ENCODE measurements around the gene FKBP14. TPM values are rescaled to one million over a fixed set of nuclear protein-coding genes. Genes with fewer than 3 reads are reported as not detected.
"Not testable (repeated sequence)": the region's sequence is repeated elsewhere in the genome, so short reads cannot be mapped to it uniquely, and the experiment has no call there.

Gene FKBP14
- total RNA-seq, 2 donors from 2014 or later, result 9.6 to 22.7 TPM

DNA sequence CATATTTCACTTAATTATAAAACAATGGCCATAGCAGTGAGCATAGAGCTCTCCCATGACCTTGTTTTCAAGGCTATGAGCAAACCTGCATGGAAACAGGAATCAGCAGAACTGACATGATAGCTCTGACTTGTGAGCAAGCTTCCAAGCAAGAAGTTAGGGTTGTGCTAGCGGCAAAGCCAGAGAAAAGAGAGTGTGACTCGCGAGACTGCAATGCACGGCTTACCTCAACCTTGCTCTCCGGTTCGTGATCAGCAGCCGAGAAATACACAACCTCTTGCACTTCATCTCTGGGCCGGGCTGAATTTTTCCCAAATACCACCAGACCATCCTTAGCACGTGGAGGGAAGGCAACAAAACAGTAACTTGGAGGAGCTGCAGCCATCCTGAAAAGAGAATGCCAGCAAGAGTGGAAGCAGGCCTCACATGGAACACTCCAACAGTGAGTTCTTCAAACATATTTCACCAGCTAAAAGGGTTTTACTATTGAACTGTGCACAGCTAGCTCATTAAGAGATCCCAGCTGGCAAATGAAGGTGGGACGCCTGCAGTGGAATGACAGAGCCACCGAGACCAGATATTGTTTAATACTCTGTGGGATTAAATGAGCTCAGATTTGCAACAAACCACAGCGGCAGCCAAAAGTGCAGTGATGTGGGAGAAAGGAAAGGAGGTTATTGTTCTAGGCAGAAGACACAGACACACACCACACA is 57.7 kb downstream of the FKBP14 start:
- 93 to 94% methylated on average over 12 of the region's 12 CpGs for WGBS, 2 donors
- ATAC-seq (no peak), DNase-seq (no peak)
- Histone ChIP-seq H3K4me1 (peaks cover 14% of the 10 kb centered on the region), H3K36me3 (replicated peaks in 1 of 2; ENCODE audit: insufficient read depth in 1 of 2, low read depth in 2 of 2) (no peaks in the 10 kb centered on the region), H3K27ac (no peak overlapping the region), H3K9me3 (no peaks in the 10 kb centered on the region), H3K4me3 (no peak overlapping the region), H3K27me3 (no peaks in the 10 kb centered on the region)
- no peak for TF ChIP-seq POLR2A (IDR thresholded peaks at IDR 0.05)
- TF ChIP-seq, protein P1, sequence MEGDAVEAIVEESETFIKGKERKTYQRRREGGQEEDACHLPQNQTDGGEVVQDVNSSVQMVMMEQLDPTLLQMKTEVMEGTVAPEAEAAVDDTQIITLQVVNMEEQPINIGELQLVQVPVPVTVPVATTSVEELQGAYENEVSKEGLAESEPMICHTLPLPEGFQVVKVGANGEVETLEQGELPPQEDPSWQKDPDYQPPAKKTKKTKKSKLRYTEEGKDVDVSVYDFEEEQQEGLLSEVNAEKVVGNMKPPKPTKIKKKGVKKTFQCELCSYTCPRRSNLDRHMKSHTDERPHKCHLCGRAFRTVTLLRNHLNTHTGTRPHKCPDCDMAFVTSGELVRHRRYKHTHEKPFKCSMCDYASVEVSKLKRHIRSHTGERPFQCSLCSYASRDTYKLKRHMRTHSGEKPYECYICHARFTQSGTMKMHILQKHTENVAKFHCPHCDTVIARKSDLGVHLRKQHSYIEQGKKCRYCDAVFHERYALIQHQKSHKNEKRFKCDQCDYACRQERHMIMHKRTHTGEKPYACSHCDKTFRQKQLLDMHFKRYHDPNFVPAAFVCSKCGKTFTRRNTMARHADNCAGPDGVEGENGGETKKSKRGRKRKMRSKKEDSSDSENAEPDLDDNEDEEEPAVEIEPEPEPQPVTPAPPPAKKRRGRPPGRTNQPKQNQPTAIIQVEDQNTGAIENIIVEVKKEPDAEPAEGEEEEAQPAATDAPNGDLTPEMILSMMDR (IDR thresholded peaks at IDR 0.05), result no peak
- intact Hi-C loops (cut with DNase I), result no loop called here

DNA sequence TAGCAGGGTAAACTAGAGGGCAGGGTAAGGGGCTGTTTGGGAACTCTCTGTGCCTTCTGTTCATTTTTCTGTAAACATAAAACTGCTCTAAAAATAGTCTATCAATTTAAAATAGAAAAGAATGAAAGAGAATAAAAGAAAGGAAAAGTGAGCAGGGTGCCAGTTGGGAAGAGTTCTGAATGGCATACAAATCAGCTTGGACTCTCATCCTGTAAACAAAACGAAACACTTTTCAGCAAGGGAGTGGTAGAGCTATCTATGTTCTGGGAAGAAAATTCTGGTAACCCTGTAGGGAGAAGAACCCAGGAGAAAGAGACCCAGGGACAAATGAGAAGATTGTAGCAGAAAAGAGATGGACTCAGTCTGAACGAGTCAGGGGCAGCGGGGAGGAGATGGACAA is 61.5 kb downstream of the FKBP14 start:
- intact Hi-C loops (cut with DNase I), result no loop called here

DNA sequence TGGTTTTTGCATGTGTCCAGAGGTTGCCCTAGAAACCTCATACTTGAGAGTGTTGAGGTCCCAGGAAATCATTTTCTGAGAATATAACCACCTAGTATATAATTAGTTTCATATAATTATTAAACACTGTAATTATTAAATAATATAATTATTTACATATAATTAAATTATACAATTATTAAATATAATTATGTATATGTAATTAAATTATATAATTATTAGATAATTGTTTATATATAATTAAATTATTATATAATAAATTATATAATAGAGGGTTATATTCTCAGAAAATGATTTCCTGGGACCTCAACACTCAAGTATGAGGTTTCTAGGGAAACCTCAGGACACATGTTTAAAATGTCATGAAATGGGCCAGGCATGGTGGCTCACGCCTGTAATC is 64.5 kb downstream of the FKBP14 start:
- no peak for TF ChIP-seq POLR2A (IDR thresholded peaks at IDR 0.05)
- TF ChIP-seq, protein P1 (IDR thresholded peaks at IDR 0.05), result no peak
- ATAC-seq (no peak), DNase-seq (no peak)
- Histone ChIP-seq H3K4me1 (no peaks in the 10 kb centered on the region), H3K27me3 (no peaks in the 10 kb centered on the region), H3K9me3 (no peaks in the 10 kb centered on the region), H3K27ac (no peak overlapping the region), H3K36me3 (replicated peaks in 1 of 2; ENCODE audit: insufficient read depth in 1 of 2, low read depth in 2 of 2) (no peaks in the 10 kb centered on the region), H3K4me3 (no peak overlapping the region)
- intact Hi-C loops (cut with DNase I), result no loop called here
- WGBS, 2 donors, result 89 to 100% methylated on average over 1 of the region's 1 CpG

More for the DNA sequence above, 61.5 kb downstream of the FKBP14 start:
- Histone ChIP-seq H3K9me3 (no peaks in the 10 kb centered on the region), H3K4me3 (no peak overlapping the region), H3K36me3 (replicated peaks in 1 of 2; ENCODE audit: insufficient read depth in 1 of 2, low read depth in 2 of 2) (no peaks in the 10 kb centered on the region), H3K27ac (no peak overlapping the region), H3K4me1 (peaks cover 5% of the 10 kb centered on the region), H3K27me3 (no peaks in the 10 kb centered on the region)
- no peak for TF ChIP-seq POLR2A (IDR thresholded peaks at IDR 0.05)
- TF ChIP-seq, protein P1 (IDR thresholded peaks at IDR 0.05), result no peak
- WGBS, 2 donors, result 76 to 85% methylated on average over 3 of the region's 3 CpGs
- ATAC-seq (no peak), DNase-seq (no peak)

DNA sequence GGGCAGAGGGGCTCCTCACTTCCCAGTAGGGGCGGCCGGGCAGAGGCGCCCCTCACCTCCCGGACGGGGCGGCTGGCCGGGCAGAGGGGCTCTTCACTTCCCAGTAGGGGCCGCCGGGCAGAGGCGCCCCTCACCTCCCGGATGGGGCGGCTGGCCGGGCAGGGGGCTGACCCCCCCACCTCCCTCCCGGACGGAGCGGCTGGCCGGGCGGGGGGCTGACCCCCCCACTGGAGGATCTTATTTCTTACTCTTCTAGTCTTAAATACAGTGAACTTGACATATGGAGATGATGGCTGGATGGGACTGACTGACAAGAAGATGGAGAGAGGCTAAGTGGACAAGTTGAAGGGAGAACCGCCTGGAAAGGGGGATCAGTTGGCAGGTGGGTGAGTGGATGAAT is 64.9 kb downstream of the FKBP14 start:
- H3K36me3 ChIP-seq (replicated peaks in 1 of 2; ENCODE audit: insufficient read depth in 1 of 2, low read depth in 2 of 2); H3K4me1 ChIP-seq; intact Hi-C loops (cut with DNase I); H3K9me3 ChIP-seq; H3K4me3 ChIP-seq; H3K27me3 ChIP-seq; DNase-seq; ATAC-seq; H3K27ac ChIP-seq: not testable (repeated sequence)
- WGBS, 2 donors, result 94 to 95% methylated on average over 4 to 9 of the region's 19 CpGs

Other genes with a start within 250 kb of the FKBP14 start
- 1 to 10 TPM in 1 of 2 donors, under 1 TPM in 1; 0.33 to 1.0 TPM for gene WIPF3, start 220.2 kb downstream of the FKBP14 start, total RNA-seq
- 10 to 100 TPM; 20.4 to 30.4 TPM for gene SCRN1, start 36.9 kb downstream of the FKBP14 start, total RNA-seq
- 1 to 10 TPM; 6.7 to 8.2 TPM for gene PLEKHA8, start 1.7 kb upstream of the FKBP14 start, total RNA-seq
- gene MTURN, start 108.3 kb upstream of the FKBP14 start, total RNA-seq, result 10 to 100 TPM; 19.8 to 34.5 TPM

Measured in body of pancreas (tissue), 4 donors.